Activated CD4-positive, alpha-beta T cell treated with anti-CD3 and anti-CD28 coated beads, Interleukin-2, amount 10 ng/mL, durations not matched to agents 24 days and 14 days (primary cell): Measurements from ENCODE around the gene DPEP1. TPM values are rescaled to one million over a fixed set of nuclear protein-coding genes. Genes with fewer than 3 reads are reported as not detected.

Source experiments
- DNase-seq: peaks from one replicate; pipeline ENCODE4 v3.0.0; 2022
- H3K27ac Mint-ChIP-seq: one replicate; pipeline ENCODE4 v1.8.0; 2022; ENCODE audit warnings: mild to moderate bottlenecking, mixed read lengths
- H3K27me3 Mint-ChIP-seq: one replicate; pipeline ENCODE4 v1.8.0; 2022; ENCODE audit warnings: mixed read lengths
- H3K36me3 Mint-ChIP-seq: one replicate; pipeline ENCODE4 v1.8.0; 2022; ENCODE audit warnings: low read depth, mild to moderate bottlenecking, mixed read lengths
- H3K4me1 Mint-ChIP-seq: one replicate; pipeline ENCODE4 v1.8.0; 2021; ENCODE audit warnings: mixed read lengths
- H3K4me3 Mint-ChIP-seq: one replicate; pipeline ENCODE4 v1.8.0; 2022; ENCODE audit warnings: mild to moderate bottlenecking, moderate library complexity, mixed read lengths
- H3K9me3 Mint-ChIP-seq: one replicate; pipeline ENCODE4 v1.8.0; 2021; ENCODE audit warnings: mixed read lengths
- intact Hi-C: fragments of 100-400 bp; cut with micrococcal nuclease; formaldehyde crosslinking; loops from one replicate; pipeline ENCODE4 v1.15.1; 2023
- total RNA-seq: library from RNA; stranded (reverse); gene quantifications from 2 replicates; pipeline ENCODE4 v1.2.3, GENCODE V29; 2022

The DPEP1 gene
- total RNA-seq, 1 donor from 2014 or later = not detected

DNA sequence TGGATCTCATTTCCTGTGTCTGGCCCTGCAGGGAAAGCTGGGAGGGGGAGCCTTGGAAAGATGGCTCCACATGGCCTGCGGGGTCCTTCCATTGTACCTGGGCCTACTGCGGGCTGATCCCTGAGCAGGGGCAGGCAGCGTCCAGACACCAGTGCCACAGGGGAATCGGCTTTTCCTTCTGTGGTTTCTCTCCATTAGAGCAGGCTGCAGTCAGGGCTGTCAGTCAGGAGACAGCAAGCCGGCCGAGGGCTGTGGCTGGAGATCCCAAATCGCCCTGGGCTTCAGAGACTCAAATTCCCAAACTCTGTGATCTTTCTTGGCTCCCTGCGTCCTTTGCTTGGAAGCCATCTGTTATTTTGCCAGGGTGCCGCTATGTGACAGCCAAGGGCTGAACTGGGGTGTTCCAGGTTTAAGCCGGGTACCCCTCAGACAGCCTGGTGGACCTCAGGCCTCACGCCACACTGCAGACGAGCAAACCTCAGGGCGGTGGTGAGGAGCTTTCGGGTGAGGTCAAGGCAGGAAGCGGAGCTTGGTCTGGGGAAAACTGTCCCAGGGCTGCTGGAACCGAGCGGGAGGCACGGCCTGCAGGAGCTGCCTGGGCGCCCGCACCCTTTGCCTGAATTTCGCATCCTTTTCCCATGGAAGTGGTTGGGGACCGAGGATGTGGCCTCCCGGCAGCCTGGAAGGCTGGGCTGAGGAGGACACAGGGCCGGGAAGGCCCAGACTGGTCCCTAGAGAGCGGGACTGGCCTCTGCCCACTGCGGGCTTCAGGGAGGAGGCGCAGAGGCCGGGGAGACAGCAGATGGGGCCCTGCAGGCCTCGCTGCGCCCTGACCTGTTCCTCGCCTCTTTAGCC lies 39.4 kb upstream of the DPEP1 start:
- no peak overlapping the region for H3K27ac Mint-ChIP-seq
- H3K27me3 Mint-ChIP-seq = peaks cover 23% of the 10 kb centered on the region
- peaks cover 8% of the 10 kb centered on the region for H3K4me1 Mint-ChIP-seq
- peak overlapping the region; percentile 43 for H3K4me3 Mint-ChIP-seq
- no peak for DNase-seq
- intact Hi-C loops = no loop called here
- no peaks in the 10 kb centered on the region for H3K9me3 Mint-ChIP-seq
- peaks cover 4% of the 10 kb centered on the region for H3K36me3 Mint-ChIP-seq

DNA sequence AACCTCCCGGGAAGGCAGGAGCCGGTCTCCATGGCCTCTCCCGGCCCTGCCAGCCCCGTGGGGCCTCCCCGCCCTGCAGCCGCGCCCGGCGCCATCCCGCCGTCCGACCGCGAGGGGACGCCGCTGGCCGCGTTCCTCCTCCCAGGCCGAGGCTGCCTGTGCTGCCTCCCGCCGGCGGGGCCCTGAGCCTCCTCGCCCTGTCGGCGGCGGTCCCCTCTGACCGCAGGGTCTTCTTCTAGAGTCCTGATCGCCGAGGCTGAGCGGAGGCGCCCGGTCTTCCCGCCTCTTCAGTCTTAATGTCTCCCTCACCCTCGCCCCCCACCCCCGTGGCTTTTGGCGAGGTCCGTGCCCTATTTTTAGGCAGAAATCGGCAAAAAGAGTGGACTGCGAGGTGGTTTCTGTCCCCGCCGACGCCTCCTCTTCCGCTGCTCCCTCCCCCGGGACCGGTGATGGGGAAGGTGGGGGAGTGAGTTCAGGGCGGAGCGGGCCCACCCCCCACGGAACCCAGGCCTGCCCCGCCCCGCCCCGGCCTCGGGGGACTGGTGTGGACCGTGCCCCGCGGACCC lies 38.7 kb upstream of the DPEP1 start:
- Mint-ChIP-seq H3K27ac (peak overlapping the region; percentile 51), H3K4me1 (peaks cover 8% of the 10 kb centered on the region), H3K27me3 (peaks cover 23% of the 10 kb centered on the region), H3K4me3 (peak overlapping the region; percentile 70), H3K36me3 (peaks cover 4% of the 10 kb centered on the region), H3K9me3 (no peaks in the 10 kb centered on the region)
- peak; percentile 87 for DNase-seq
- intact Hi-C loops = loop anchor here (1.0 kb wide), 1 partner anchor 67 kb away; no protein-coding TSS in a partner anchor

DNA sequence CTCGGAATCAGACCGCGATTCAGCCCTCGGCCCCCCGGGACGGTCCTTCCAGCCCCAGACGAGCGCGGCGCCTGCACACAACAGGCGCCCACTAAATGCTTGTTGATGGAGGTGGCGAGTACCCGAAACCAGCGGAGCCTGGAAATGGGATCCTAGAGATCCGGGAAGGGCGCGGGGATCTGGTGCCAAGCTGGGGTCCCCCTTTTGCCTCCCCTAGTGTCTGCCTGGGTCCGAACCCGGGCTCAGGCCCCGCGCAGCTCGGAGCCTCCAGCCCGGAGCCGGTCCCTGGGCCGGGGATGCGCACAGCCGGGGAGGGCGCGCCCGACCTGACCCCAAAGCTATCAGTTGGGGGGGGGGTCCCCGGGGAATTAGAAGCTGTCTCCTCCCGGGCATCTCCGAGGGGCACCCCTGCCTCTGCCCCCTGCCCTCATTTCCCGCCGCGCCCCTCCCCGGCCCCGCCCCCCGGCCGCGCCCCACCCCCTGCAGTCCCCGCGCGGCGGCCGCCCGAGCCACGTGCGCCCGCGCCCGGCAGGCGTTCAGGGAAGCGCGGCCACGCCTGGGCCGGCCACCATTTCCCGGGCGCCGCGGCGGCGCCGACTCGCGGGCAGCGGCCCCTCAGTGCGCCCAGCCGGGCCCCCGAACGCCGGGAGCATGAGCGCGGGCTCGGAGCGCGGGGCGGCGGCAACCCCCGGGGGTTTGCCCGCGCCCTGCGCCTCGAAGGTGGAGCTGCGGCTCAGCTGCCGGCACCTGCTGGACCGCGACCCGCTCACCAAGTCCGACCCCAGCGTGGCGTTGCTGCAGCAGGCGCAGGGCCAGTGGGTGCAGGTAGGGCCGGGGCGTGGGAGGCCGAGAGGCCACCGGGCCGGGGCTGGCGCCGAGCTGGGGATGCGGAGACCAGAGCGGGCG lies 37.9 kb upstream of the DPEP1 start, which contains the start of gene CPNE7:
TSS of gene CPNE7 (plus strand) at position 512 of the 906 bp plus-strand sequence. CDS start at position 652, 140 bp downstream.
- no peak for DNase-seq
- intact Hi-C loops = loop anchor here (1.0 kb wide), 1 partner anchor 66 kb away; no protein-coding TSS in a partner anchor
- Mint-ChIP-seq H3K36me3 (peaks cover 4% of the 10 kb centered on the region), H3K27ac (peak within 1 kb of the TSS; percentile 51), H3K9me3 (no peaks in the 10 kb centered on the region), H3K4me1 (peaks cover 8% of the 10 kb centered on the region), H3K4me3 (peak within 1 kb of the TSS; percentile 70), H3K27me3 (peaks cover 21% of the 10 kb centered on the region)

GRCh38 chr16:89576153-89577054 lies 37.0 kb upstream of the DPEP1 start:
- Mint-ChIP-seq H3K9me3 (no peaks in the 10 kb centered on the region), H3K4me1 (peaks cover 8% of the 10 kb centered on the region), H3K36me3 (peaks cover 4% of the 10 kb centered on the region), H3K27ac (no peak overlapping the region), H3K4me3 (peak overlapping the region; percentile 60), H3K27me3 (peaks cover 21% of the 10 kb centered on the region)
- DNase-seq = no peak
- intact Hi-C loops = no loop called here

DNA sequence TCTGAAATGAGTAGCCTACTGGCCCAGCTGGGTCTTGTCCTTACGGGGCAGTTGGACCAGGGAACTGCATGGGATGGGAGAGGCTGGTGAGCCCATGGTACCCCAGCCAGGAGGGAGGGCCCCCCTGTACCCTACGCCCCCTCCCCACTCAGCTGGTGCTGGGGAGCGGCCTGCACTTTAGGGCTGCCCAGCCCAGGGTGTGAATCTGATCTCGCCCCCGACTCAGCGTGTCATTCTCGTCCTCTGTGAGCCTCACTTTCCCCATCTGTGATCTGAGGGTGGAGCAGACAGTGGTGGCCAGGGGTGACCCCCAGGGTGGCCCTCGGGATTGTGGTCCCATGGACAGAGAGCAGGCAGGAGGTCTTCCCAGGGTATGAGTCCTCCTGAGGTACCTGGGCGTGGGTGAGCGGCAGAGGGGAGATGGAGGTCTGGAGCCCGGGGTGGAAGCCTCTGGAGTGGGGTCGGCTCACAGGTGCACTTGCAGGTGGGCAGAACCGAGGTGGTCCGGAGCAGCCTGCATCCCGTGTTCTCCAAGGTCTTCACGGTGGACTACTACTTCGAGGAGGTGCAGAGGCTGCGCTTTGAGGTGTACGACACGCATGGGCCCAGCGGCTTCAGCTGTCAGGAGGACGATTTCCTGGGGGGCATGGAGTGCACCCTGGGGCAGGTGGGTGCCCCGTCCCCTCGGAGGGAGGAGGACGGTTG lies 36.2 kb upstream of the DPEP1 start:
- Mint-ChIP-seq H3K36me3 (peaks cover 4% of the 10 kb centered on the region), H3K27me3 (peaks cover 16% of the 10 kb centered on the region), H3K4me3 (peak overlapping the region; percentile 60), H3K9me3 (no peaks in the 10 kb centered on the region), H3K4me1 (peaks cover 3% of the 10 kb centered on the region), H3K27ac (no peak overlapping the region)
- intact Hi-C loops = no loop called here
- DNase-seq = no peak

DNA sequence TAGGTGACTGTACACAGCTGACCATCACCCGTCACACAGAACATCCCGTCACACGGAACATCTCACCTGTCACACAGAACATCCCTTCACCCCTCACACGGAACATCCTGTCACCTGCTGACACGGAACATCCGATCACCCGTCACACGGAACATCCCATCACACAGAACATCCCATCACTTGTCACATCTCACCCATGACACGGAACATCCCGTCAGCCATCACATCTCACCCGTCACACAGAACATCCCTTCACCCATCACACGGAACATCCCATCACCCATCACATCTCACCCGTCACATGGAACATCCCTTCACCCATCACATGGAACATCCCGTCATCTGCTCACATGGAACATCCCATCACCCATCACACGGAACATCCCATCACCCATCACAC lies 34.1 kb upstream of the DPEP1 start:
- intact Hi-C loops = no loop called here
- no peaks in the 10 kb centered on the region for H3K4me1 Mint-ChIP-seq
- H3K9me3 Mint-ChIP-seq = no peaks in the 10 kb centered on the region
- peaks cover 4% of the 10 kb centered on the region for H3K36me3 Mint-ChIP-seq
- no peak for DNase-seq
- no peak overlapping the region for H3K27ac Mint-ChIP-seq
- H3K27me3 Mint-ChIP-seq = peaks cover 5% of the 10 kb centered on the region
- H3K4me3 Mint-ChIP-seq = no peak overlapping the region

- peaks cover 5% of the 10 kb centered on the region for H3K27me3 Mint-ChIP-seq
- H3K27ac Mint-ChIP-seq = no peak overlapping the region
- intact Hi-C loops = no loop called here
- H3K4me1 Mint-ChIP-seq = no peaks in the 10 kb centered on the region
- no peaks in the 10 kb centered on the region for H3K9me3 Mint-ChIP-seq
- H3K36me3 Mint-ChIP-seq = peaks cover 4% of the 10 kb centered on the region
- H3K4me3 Mint-ChIP-seq = no peak overlapping the region
- DNase-seq = no peak
Measured at GRCh38 chr16:89581045-89581695, 32.3 kb upstream of the DPEP1 start.

- Mint-ChIP-seq H3K27ac (no peak overlapping the region), H3K4me3 (no peak overlapping the region), H3K27me3 (peaks cover 5% of the 10 kb centered on the region), H3K4me1 (no peaks in the 10 kb centered on the region), H3K36me3 (peaks cover 8% of the 10 kb centered on the region), H3K9me3 (no peaks in the 10 kb centered on the region)
- DNase-seq = no peak
- intact Hi-C loops = no loop called here
Measured at GRCh38 chr16:89581861-89582563, 31.4 kb upstream of the DPEP1 start.

DNA sequence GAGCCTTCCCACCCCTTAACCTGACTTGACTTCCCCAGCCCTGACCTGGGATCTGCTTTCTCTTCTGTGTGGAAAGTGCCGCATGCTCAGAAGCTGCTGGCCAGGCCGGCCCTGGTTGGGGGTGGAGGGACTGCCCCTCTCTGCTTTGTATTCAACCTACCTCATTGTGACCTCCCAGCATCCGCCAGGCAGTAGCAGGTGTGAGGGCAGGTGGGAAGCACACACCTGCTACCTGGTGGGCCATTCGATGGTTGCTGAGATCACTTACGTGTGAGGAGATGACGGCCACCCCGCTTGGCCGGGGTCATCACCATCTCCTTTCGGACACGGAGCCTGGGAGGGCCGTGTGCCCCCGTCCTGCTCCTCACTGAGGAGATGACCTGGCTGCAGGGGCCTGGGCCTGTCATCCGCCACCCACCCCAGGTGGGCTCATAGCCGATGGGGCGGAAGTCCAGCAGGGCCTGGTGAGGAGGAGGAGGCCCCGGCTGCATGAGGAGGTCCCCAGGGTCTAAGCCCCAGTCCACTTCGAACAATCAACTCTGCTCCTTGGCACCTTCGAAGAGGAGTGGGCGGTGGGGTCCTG lies 30.7 kb upstream of the DPEP1 start:
- DNase-seq = no peak

GRCh38 chr16:89583197-89583894 lies 30.1 kb upstream of the DPEP1 start:
- no peak for DNase-seq
- Mint-ChIP-seq H3K4me1 (no peaks in the 10 kb centered on the region), H3K27ac (no peak overlapping the region), H3K36me3 (peaks cover 4% of the 10 kb centered on the region), H3K9me3 (no peaks in the 10 kb centered on the region), H3K4me3 (no peak overlapping the region), H3K27me3 (peaks cover under 1% of the 10 kb centered on the region)
- intact Hi-C loops = no loop called here

More for the DNA sequence above, 30.7 kb upstream of the DPEP1 start:
- Mint-ChIP-seq H3K27ac (no peak overlapping the region), H3K9me3 (no peaks in the 10 kb centered on the region), H3K4me1 (no peaks in the 10 kb centered on the region), H3K4me3 (no peak overlapping the region), H3K36me3 (peaks cover 6% of the 10 kb centered on the region), H3K27me3 (peaks cover 2% of the 10 kb centered on the region)
- intact Hi-C loops = no loop called here
